ENCODE results near the gene C1QTNF1. TPM values are rescaled to one million over a fixed set of nuclear protein-coding genes. Genes with fewer than 3 reads are reported as not detected.

C1QTNF1 gene
- total RNA-seq, 1 experiment from 2014 or later, result 4.0 TPM

DNA sequence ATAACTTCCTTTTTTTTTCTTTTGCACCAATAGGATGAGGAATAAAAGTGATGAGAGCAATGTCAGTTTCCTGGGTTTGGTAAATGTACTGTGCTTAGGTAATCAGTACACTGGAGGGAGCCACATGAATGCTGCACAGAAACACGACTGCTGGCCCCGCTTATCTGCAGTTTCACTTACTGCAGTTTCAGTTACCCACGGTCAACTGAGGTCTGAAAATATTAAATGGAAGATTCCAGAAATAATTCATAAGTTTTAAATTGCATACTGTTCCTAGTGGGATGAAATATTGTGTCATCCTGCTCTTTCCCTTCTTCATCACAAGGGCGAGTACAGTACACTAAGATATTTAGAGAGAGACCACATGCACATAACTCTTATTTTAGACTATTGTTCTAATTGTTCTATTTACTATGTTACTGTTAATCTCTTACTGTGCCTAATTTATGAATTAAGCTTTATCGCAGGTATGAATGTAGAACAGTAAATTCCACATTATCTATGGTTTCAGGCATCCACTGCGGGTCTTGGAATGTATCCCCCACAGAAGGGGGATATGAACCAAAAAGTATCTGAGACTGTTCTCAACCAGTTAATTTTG lies 37.8 kb upstream of the C1QTNF1 start:
- no peak for DNase-seq (ENCODE audit: low read depth, low spot score)
- intact Hi-C loops (cut with micrococcal nuclease), result no loop called here
- Histone ChIP-seq H4K20me1 (ENCODE audit: insufficient read depth) (no peaks in the 10 kb centered on the region), H3K9me3 (ENCODE audit: control insufficient read depth in 1 of 2, insufficient read depth in 1 of 2, low read depth in 1 of 2, low read length in 2 of 2) (no peaks in the 10 kb centered on the region), H3K4me2 (ENCODE audit: low read length) (peak overlapping the region; percentile 58), H3K79me2 (ENCODE audit: insufficient read depth, low read length) (no peaks in the 10 kb centered on the region), H3K27ac (ENCODE audit: low read depth, low read length) (peak overlapping the region; percentile 34), H3K4me3 (replicated peaks in 1 of 2; ENCODE audit: low read depth in 1 of 2, low read length in 2 of 2) (peak overlapping the region in 1 of 2 experiments; percentile 28; a peak in 3 of 4 replicates), H3K27me3 (ENCODE audit: insufficient read depth, low read length) (no peaks in the 10 kb centered on the region), H3K9me2 (ENCODE audit: insufficient read depth) (no peaks in the 10 kb centered on the region), H3K4me1 (ENCODE audit: control insufficient read depth in 1 of 2, insufficient read depth in 2 of 2, low read length in 2 of 2) (peaks cover 15 to 28% of the 10 kb centered on the region in 2 experiments), H3K9ac (ENCODE audit: low read length) (peak overlapping the region; percentile 20), H2AFZ (ENCODE audit: low read depth, low read length, poor library complexity, severe bottlenecking) (no peak overlapping the region), H3K36me3 (ENCODE audit: control insufficient read depth in 1 of 2, insufficient read depth in 2 of 2, low read length in 2 of 2) (peaks cover 7 to 9% of the 10 kb centered on the region in 2 experiments; a peak in 3 of 4 replicates)
- CTCF ChIA-PET, result interaction anchor here (1.0 kb wide), 1 partner anchor 406 kb away, joined by 3 read pairs; no protein-coding TSS in a partner anchor
- TF ChIP-seq SP1 (IDR thresholded peaks at IDR 0.05; ENCODE audit: low read depth), result no peak
- TF ChIP-seq, protein P1, sequence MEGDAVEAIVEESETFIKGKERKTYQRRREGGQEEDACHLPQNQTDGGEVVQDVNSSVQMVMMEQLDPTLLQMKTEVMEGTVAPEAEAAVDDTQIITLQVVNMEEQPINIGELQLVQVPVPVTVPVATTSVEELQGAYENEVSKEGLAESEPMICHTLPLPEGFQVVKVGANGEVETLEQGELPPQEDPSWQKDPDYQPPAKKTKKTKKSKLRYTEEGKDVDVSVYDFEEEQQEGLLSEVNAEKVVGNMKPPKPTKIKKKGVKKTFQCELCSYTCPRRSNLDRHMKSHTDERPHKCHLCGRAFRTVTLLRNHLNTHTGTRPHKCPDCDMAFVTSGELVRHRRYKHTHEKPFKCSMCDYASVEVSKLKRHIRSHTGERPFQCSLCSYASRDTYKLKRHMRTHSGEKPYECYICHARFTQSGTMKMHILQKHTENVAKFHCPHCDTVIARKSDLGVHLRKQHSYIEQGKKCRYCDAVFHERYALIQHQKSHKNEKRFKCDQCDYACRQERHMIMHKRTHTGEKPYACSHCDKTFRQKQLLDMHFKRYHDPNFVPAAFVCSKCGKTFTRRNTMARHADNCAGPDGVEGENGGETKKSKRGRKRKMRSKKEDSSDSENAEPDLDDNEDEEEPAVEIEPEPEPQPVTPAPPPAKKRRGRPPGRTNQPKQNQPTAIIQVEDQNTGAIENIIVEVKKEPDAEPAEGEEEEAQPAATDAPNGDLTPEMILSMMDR (IDR thresholded peaks at IDR 0.05 in 2 of 3, conservative IDR thresholded peaks at IDR 0.05 in 1 of 3; ENCODE audit: borderline replicate concordance in 1 of 3, insufficient read depth in 1 of 3, low read depth in 2 of 3, low read length in 2 of 3), result peak in 1 of 3 experiments; percentile 32; a peak in 2 of 6 replicates
- RAD21 ChIA-PET (ENCODE audit: low non-redundant PET in 1 of 2, low total read pairs in 2 of 2, uncharacterized antibody in 2 of 2, unreplicated experiment in 2 of 2), result no interaction called here
- POLR2A ChIA-PET, result interaction anchor here (0.8 kb wide), 1 partner anchor 25 kb away, joined by 3 read pairs; no protein-coding TSS in a partner anchor
- ATAC-seq, result peak; percentile 52
- no TSS peak for BruUV-seq (replicated peaks)

DNA sequence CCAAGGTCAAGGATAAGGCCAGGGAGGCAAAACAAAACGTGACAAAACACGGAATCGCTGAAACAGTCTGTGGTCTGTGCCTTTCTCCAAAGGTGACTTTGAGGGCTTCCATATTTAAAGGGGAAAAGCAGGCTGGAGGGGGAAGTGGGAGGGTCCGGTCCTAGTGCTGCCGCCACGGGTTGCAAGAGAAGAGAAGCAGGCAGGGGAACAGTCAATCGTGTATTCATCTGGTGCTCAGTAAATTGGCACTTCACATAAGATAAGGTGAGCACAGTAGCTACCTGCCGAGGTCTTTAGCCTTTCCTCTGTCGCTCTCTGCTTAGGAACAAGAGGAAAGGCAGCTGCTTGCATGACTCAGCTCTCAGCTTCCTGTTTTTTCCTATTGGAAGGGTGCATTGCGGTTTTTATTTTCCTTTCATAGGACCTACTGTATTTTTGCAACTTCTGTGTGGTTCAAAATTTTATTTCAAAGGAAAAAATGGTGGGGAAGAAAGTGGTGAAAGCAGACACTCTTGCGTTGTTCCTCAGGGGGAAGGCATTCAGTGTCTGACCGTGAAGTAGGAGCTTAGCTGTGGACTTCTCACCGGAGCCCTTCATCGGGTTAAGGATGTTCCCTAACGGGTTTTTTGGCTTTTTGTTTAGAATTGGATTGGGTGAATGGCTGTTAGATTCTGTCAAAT lies 37.2 kb upstream of the C1QTNF1 start:
- H3K9me3 ChIP-seq (ENCODE audit: control insufficient read depth in 1 of 2, insufficient read depth in 1 of 2, low read depth in 1 of 2, low read length in 2 of 2), result no peaks in the 10 kb centered on the region
- peak overlapping the region; percentile 20 for H3K9ac ChIP-seq (ENCODE audit: low read length)
- H3K4me1 ChIP-seq (ENCODE audit: control insufficient read depth in 1 of 2, insufficient read depth in 2 of 2, low read length in 2 of 2), result peaks cover 15 to 28% of the 10 kb centered on the region in 2 experiments
- peak overlapping the region; percentile 58 for H3K4me2 ChIP-seq (ENCODE audit: low read length)
- no peaks in the 10 kb centered on the region for H3K27me3 ChIP-seq (ENCODE audit: insufficient read depth, low read length)
- peak overlapping the region; percentile 34 for H3K27ac ChIP-seq (ENCODE audit: low read depth, low read length)
- TF ChIP-seq YY1 (IDR thresholded peaks at IDR 0.05; ENCODE audit: extremely low read depth, insufficient replicate concordance, low read depth, low read length) (no peak), POLR2AphosphoS5 (IDR thresholded peaks at IDR 0.05; ENCODE audit: low read depth, low read length) (peak; percentile 36; the same call in 1 of the 2 replicates)
- TSS peak; percentile 32 for BruUV-seq (replicated peaks)
- H3K36me3 ChIP-seq (ENCODE audit: control insufficient read depth in 1 of 2, insufficient read depth in 2 of 2, low read length in 2 of 2), result peaks cover 13 to 15% of the 10 kb centered on the region in 2 experiments; a peak in 3 of 4 replicates
- CTCF ChIA-PET, result interaction anchor here (1.0 kb wide), 1 partner anchor 405 kb away, joined by 3 read pairs; no protein-coding TSS in a partner anchor
- ATAC-seq, result peak; percentile 62
- DNase-seq (ENCODE audit: low read depth, low spot score), result no peak
- no peaks in the 10 kb centered on the region for H4K20me1 ChIP-seq (ENCODE audit: insufficient read depth)
- H3K4me3 ChIP-seq (replicated peaks in 1 of 2; ENCODE audit: low read depth in 1 of 2, low read length in 2 of 2), result peak overlapping the region; percentile 6 to 28; a peak in 3 of 4 replicates
- peaks cover under 1% of the 10 kb centered on the region; the same call in 1 of the 2 replicates for H3K79me2 ChIP-seq (ENCODE audit: insufficient read depth, low read length)
- POLR2A ChIA-PET, result no interaction called here
- H2AFZ ChIP-seq (ENCODE audit: low read depth, low read length, poor library complexity, severe bottlenecking), result peak overlapping the region; percentile 60
- RAD21 ChIA-PET (ENCODE audit: low non-redundant PET in 1 of 2, low total read pairs in 2 of 2, uncharacterized antibody in 2 of 2, unreplicated experiment in 2 of 2), result no interaction called here
- intact Hi-C loops (cut with micrococcal nuclease), result no loop called here
- no peaks in the 10 kb centered on the region for H3K9me2 ChIP-seq (ENCODE audit: insufficient read depth)

All from HCT116 (cell line).